Measurements from ENCODE around the gene PRXL2C.
"Not testable (repeated sequence)": the region's sequence is repeated elsewhere in the genome, so short reads cannot be mapped to it uniquely, and the experiment has no call there.

The PRXL2C gene

GRCh38 chr9:96649620-96650324 is 5.3 kb downstream of the PRXL2C start:
- no peak for FAIRE-seq

- no peak for FAIRE-seq
Observed at GRCh38 chr9:96646081-96646991, 8.8 kb downstream of the PRXL2C start.

DNA sequence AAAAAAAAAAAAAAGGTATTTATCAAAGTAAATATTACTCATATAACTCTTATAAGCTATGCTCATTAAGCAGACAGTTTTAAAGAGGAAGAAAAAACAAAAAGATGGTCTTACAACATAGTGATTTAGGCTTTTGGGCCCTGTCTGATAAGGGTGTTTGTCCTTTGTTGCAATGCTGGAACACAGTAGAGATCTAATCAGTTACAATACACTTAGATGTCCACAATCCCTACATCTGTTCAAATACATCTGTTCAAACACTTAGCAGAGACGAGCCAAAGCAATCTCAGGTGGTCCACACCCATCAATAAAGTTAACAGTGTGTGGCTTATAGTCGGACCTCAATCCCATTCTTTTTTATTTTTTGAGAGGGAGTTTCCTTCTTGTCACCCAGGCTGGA is 11.0 kb downstream of the PRXL2C start:
- FAIRE-seq = no peak

GRCh38 chr9:96641514-96641913 is 13.6 kb downstream of the PRXL2C start:
- FAIRE-seq = no peak

GRCh38 chr9:96638606-96639364 is 16.3 kb downstream of the PRXL2C start:
- FAIRE-seq = no peak

DNA sequence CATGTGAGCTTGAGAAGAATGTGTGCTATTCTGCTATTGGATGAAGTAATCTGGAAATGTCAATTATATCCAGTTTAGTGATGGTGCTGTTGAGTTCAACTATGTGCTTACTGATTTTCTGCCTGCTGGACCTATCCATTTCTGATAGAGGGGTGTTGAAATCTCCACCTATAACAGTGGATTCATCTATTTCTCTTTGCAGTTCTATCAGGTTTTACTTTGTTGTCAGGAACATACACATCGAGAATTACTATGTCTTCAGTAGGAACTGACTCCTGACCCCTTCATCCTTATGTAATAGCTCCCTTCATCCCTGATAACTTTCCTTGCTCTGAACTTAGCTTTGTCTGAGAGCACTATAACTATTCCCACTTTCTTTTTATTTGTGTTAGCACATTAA is 18.7 kb downstream of the PRXL2C start:
- FAIRE-seq = no peak

DNA sequence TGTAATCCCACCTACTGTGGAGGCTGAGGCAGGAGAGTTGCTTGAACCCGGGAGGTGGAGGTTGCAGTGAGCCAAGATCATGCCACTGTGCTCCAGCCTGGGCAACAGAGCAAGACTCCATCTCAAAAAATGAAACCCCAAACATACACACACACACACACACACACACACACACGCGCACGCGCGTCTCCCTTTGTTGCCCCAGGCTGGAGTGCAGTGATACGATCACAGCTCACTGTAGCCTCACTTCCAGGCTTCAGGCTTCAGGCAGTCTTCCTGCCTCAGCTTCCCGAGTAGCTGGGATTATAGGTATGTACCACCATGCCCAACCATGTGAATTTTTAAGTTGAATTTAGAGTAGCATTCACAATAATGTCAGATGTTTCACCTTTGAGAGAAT is 21.5 kb downstream of the PRXL2C start:
- FAIRE-seq = not testable (repeated sequence)

DNA sequence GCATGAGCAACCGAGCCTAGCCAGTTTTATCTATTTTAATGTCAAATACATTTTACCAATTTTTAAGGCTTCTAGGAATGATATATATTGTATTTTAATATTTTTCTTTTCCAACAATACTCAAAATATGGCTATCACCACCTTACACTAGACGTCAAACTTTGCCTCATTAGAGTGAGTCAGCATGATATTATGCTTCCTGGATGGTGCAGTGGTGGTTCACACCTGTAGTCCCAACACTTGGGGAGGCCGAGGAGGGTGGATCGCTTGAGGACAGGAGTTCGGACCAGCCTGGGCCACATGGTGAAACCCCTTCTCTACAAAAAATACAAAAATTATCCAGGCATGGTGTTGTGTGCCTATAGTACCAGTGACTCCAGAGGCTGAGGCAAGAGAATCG is 28.2 kb downstream of the PRXL2C start:
- FAIRE-seq = no peak

GRCh38 chr9:96621618-96622017 is 33.5 kb downstream of the PRXL2C start:
- no peak for FAIRE-seq

- no peak for FAIRE-seq
Observed at GRCh38 chr9:96620832-96621269, 34.3 kb downstream of the PRXL2C start.

GRCh38 chr9:96620181-96620514 is 35.0 kb downstream of the PRXL2C start:
- no peak for FAIRE-seq

GRCh38 chr9:96619491-96620180 is 35.5 kb downstream of the PRXL2C start, which contains the start of gene CDC14B:
TSS of gene CDC14B (minus strand) at chr9:96619843. CDS start at chr9:96619378, 465 bp downstream.
- no peak for FAIRE-seq

DNA sequence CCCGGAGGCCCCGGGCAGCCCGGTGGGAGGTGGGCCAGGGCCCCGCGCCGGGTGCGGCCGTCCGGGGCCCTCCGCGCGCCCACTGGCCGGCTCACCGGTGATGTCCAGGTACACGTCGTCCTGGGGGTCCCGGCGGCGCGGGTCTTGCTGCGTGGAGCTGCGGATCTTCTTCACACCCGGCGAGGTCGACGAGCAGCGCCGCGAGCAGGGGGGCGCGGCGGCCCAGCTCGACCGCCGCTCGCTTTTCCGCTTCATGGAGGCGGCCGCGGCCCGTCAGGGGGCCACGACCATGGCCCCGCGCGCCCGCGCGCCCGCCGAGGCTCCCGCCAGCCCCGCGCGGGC is 36.0 kb downstream of the PRXL2C start:
- FAIRE-seq = no peak

DNA sequence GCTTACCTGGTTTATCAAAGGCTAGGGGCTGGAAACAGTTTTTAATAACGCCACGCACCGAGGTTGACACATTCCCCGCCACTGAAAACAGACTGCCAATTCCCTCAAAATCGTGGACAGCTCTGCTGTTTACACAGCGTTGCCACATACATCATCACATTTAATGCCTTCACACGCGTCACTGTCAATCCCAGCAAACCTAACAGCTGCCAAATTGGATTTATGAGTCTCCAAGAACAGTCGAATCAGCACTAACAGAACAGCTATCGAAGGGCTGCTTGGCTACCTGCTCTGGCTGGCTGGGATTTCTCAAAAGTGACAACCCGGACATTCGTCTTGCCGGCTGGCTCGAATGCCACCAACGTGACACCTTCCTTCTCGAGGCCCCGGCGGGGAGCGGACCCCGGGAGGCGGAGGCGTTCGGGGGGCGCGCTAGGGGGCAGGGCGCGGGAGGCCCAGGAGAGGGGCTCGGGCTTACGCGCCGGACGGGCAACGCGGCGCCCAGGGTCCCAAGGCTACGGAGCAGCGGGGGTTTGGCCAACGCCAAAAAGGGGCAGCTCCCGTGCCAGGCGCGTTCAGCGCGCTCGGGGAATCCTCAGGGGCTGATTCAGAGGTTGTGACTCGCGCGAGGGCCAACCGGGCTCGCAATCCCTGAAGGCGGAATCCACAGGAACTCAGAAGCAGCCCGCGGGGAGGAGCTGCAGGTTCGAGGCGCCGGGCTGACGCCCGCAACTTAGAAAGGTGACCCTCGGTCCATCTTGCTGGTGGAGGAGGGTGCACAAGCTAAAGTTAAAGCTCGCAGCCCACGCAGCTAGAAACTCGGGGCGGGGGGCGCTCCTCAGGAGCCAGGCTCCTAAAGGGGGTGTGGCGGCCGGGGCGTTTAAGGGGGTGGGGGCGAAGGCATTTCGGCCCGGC is 36.7 kb downstream of the PRXL2C start:
- FAIRE-seq = no peak

GRCh38 chr9:96617439-96618185 is 37.5 kb downstream of the PRXL2C start:
- no peak for FAIRE-seq

DNA sequence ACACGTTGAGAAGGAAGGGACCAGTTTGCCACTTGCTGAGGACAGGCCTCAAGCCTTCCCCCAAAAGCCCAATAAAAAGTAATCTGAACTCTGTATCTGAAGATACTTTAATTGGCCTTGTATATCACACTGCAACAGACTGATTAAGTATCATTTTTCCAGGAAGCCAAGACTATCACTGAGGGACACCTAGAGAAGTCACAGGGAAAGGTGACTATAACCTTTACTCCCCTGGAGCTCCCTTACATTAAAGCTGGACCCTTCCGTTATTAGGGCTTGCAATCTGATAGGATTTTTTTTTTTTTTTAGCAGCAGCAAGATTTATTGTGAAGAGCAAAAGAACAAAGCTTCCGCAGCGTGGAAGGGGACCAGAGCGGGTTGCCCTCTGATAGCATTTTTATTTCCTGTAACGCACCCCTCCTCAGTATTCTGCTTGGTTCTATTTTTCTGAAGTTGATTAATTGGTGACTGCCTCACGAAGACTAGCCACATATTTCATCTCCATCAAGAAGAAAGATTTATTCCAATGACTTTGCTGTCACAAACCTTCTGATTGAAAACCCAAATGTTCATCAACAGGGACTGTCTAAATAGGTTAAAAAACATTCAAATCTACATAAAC is 38.2 kb downstream of the PRXL2C start:
- no peak for FAIRE-seq

GRCh38 chr9:96615411-96615810 is 39.7 kb downstream of the PRXL2C start:
- no peak for FAIRE-seq

DNA sequence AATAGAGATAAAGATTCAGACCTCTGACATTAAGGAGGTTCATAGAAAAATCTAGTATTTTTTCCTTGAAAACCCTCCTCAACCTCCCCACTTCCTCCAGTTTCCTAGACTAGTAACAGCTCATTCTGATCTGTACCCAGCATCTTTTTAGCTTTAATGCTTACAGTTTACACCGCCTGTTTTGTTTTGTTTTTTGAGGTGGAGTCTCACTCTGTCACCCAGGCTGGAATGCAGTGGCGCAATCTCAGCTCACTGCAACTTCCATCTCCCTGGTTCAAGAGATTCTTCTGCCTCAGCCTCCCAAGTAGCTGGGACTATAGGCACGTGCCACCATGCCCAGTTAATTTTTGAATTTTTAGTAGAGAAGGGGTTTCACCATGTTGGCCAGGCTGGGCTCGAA is 40.5 kb downstream of the PRXL2C start:
- FAIRE-seq = not testable (repeated sequence)

DNA sequence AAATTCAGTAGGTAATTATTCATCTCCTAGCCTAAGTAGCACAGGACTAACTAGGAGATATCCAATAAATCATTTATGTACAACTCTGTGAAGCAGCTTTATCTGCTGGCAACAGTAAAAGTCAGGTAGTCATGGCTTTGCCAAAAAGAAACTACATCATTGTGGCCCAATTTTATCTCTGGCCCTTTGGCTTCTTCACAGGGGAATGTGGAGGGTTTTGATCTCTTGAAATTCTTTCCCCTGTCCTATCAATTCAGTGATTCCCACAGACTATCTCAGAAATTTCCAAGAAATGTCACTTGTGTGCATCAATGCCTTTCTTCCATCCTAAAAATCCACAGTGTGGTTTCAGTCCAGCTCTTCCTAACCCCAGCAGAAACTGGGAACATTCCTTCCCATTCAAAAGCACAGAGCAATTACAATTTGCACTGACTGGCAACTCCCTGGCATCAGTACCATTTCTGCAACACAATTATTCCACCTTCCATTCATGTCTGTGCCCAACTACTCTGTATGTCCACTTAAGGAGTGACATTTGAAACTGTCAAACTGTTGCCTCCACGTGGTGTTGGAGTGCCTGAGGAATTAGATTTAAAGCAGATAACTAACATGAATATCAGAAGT is 42.0 kb downstream of the PRXL2C start:
- FAIRE-seq = no peak

Data from A204.1 (cell line).